Measurements from ENCODE around the gene SIRT4. TPM values are rescaled to one million over a fixed set of nuclear protein-coding genes. Genes with fewer than 3 reads are reported as not detected.
"Not testable (repeated sequence)": the region's sequence is repeated elsewhere in the genome, so short reads cannot be mapped to it uniquely, and the experiment has no call there.

The SIRT4 gene, protein sequence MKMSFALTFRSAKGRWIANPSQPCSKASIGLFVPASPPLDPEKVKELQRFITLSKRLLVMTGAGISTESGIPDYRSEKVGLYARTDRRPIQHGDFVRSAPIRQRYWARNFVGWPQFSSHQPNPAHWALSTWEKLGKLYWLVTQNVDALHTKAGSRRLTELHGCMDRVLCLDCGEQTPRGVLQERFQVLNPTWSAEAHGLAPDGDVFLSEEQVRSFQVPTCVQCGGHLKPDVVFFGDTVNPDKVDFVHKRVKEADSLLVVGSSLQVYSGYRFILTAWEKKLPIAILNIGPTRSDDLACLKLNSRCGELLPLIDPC
- total RNA-seq, result 1.3 and 1.6 TPM in 2 replicates

DNA sequence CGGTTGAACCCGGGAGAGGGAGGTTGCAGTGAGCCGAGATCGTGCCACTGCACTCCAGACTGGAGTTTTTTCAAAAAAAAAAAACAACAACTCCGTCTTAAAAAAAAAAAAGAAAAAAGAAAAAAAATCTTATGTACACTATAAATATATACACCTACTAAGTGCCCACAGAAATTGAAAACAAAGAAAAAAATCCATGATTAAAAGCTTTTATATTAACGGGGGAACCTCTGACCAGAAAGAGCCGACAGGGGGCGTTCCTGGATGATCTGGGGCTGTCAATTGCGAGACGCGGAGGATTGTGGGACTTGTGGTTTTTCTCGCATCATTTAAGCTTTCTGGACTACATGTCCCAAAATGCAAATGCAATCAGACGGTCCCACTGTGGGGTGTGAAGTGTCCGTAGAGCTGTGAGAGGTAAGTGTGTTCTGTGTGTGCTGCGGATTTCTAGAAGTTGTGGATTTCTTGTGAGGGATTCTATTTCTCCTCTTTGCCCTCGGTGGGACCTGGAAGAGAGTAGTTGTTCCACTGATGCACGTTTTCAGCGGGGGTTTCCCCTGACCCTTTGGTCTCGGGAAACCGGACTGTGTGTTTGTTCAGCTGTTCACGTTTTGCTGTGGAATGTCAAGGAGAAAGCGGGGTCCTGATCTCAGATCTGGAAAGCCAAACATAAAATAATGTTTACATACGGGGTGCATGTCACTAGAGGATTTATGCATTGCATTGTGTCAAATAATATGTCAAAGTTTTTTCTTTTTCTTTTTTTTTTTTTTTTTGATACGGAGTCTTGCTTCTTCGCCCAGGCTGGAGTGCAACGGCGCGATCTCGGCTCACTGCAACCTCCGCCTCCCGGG lies at the start of gene SIRT4:
TSS of gene SIRT4 (plus strand) at position 360 of the 854 bp plus-strand sequence. CDS start 1,241 bp downstream, outside the sequence.
- TF ChIP-seq, protein P1, sequence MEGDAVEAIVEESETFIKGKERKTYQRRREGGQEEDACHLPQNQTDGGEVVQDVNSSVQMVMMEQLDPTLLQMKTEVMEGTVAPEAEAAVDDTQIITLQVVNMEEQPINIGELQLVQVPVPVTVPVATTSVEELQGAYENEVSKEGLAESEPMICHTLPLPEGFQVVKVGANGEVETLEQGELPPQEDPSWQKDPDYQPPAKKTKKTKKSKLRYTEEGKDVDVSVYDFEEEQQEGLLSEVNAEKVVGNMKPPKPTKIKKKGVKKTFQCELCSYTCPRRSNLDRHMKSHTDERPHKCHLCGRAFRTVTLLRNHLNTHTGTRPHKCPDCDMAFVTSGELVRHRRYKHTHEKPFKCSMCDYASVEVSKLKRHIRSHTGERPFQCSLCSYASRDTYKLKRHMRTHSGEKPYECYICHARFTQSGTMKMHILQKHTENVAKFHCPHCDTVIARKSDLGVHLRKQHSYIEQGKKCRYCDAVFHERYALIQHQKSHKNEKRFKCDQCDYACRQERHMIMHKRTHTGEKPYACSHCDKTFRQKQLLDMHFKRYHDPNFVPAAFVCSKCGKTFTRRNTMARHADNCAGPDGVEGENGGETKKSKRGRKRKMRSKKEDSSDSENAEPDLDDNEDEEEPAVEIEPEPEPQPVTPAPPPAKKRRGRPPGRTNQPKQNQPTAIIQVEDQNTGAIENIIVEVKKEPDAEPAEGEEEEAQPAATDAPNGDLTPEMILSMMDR (IDR thresholded peaks at IDR 0.05; ENCODE audit: insufficient read depth, low read depth, low read length), result peak; percentile 86
- peak; percentile 94 for DNase-seq (ENCODE audit: low read depth)
- peak within 1 kb of the TSS; percentile 82 for H3K4me3 ChIP-seq (ENCODE audit: low read depth, low read length)

DNA sequence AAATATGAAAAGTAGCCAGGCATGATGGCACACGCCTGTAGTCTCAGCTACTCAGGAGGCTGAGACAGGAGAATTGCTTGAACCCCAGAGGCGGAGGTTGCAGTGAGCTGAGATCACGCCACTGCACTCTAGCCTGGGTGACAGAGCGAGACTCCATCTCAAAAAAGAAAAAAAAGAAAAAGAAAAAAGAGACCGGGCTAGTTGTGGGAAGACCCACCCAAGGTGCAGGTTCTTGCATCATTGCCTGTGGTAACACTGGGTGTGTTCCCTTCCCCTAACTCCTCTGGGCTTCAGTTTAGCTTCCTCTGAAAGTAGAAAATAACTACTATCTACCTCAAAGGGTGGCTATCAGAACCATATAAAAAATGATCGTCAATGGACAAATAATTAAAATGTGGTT lies 48.8 kb upstream of the SIRT4 start:
- DNase-seq (ENCODE audit: low read depth), result not testable (repeated sequence)

GRCh38 chr12:120254809-120255208 lies 47.3 kb upstream of the SIRT4 start:
- DNase-seq (ENCODE audit: low read depth), result no peak
- TF ChIP-seq, protein P1 (IDR thresholded peaks at IDR 0.05; ENCODE audit: insufficient read depth, low read depth, low read length), result no peak
- H3K4me3 ChIP-seq (ENCODE audit: low read depth, low read length), result no peak overlapping the region

More for the DNA sequence above, 48.8 kb upstream of the SIRT4 start:
- not testable (repeated sequence) for H3K4me3 ChIP-seq (ENCODE audit: low read depth, low read length)

GRCh38 chr12:120257041-120257821 lies 44.9 kb upstream of the SIRT4 start:
- no peak overlapping the region for H3K4me3 ChIP-seq (ENCODE audit: low read depth, low read length)
- TF ChIP-seq, protein P1 (IDR thresholded peaks at IDR 0.05; ENCODE audit: insufficient read depth, low read depth, low read length), result no peak
- peak; percentile 67 for DNase-seq (ENCODE audit: low read depth)

GRCh38 chr12:120258323-120258896 lies 43.7 kb upstream of the SIRT4 start:
- TF ChIP-seq, protein P1 (IDR thresholded peaks at IDR 0.05; ENCODE audit: insufficient read depth, low read depth, low read length), result no peak
- DNase-seq (ENCODE audit: low read depth), result no peak
- no peak overlapping the region for H3K4me3 ChIP-seq (ENCODE audit: low read depth, low read length)

DNA sequence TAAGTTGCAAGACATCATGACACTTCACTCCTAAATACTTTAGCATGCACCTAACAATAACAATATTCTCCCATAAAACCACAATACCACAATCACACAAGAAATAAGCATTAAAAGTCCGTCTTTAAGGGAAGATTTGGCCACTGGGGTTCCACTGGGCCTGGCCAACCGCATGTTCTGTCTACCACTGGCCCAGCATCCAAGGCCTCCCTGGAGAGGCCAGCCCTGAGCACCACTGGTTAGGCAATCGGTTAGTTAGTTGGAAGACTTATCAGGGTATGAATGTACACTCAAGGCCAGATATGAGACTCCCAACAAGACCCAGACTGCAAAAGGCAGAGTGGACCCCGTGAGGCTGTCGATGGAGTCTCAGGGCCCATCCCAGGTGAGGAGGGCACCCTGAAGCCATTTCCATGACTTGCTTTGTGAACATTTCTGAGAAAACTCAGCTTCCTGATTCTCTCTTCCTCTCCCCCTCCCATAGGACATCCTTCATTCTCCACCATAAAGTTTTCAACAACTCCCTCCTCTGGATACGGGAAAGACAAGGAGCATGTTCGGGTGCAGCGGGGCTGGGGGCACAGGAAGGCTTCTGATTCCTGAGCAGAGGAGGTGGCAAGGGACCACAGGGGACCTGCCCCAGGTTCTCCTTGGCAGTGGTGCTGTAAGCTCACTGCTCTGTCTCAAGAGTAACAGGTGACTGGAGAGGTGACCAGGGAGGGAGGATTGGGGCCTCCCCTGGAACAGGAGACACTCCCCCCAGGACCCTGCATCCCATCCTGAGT lies 42.5 kb upstream of the SIRT4 start:
- no peak overlapping the region for H3K4me3 ChIP-seq (ENCODE audit: low read depth, low read length)
- DNase-seq (ENCODE audit: low read depth), result peak; percentile 54
- TF ChIP-seq, protein P1 (IDR thresholded peaks at IDR 0.05; ENCODE audit: insufficient read depth, low read depth, low read length), result no peak

All from fibroblast of villous mesenchyme (primary cell).